ENCODE results near the gene RCBTB2.

RCBTB2 gene

DNA sequence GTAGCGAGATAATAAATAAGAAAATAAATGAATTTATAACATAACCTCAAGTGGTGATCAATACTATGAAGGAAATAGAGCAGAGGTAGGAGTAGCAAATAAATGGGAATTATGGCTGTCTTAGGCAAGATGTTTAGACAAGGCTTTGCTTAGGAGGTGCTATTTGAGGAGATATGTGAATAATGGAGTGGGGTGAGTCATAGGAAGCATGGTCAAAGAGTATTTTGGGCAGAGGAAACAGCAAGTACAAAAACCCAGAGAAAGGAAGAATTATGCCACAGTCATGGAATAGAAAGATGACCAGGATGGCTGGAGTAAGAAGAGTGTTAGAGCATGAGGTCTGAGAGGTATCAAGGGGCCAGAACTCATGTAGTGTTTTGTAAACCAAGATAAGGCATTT lies 86.4 kb downstream of the RCBTB2 start:
- Histone ChIP-seq H4K20me1 (ENCODE audit: insufficient read depth, low read length, poor library complexity, severe bottlenecking) (no peaks in the 10 kb centered on the region), H3F3A (ENCODE audit: low read depth) (peaks cover 8% of the 10 kb centered on the region; the same call in 1 of the 2 replicates), H2AFZ (ENCODE audit: low read length) (no peak overlapping the region), H3K79me2 (ENCODE audit: insufficient read depth, low read length) (peaks cover 29% of the 10 kb centered on the region), H3K9ac (ENCODE audit: low read depth, low read length, poor library complexity, severe bottlenecking) (no peak overlapping the region), H3K9me3 (ENCODE audit: insufficient read depth, low read depth, low read length) (peaks cover 10% of the 10 kb centered on the region; the same call in 1 of the 2 replicates), H3K9me2 (replicated peaks; ENCODE audit: low read depth, low read length) (no peaks in the 10 kb centered on the region), H3K27me3 (ENCODE audit: insufficient read depth, low read length, poor library complexity, severe bottlenecking) (no peaks in the 10 kb centered on the region), H3K36me3 (ENCODE audit: insufficient read depth, low read length) (peaks cover 4% of the 10 kb centered on the region), H3K4me1 (ENCODE audit: insufficient read depth, low read length, poor library complexity, severe bottlenecking) (peaks cover 37% of the 10 kb centered on the region), H3K4me2 (ENCODE audit: low read depth, low read length, poor library complexity, severe bottlenecking) (peak overlapping the region; percentile 34), H3K4me3 (ENCODE audit: low read length, poor library complexity, severe bottlenecking) (no peak overlapping the region)
- TF ChIP-seq, protein P1, sequence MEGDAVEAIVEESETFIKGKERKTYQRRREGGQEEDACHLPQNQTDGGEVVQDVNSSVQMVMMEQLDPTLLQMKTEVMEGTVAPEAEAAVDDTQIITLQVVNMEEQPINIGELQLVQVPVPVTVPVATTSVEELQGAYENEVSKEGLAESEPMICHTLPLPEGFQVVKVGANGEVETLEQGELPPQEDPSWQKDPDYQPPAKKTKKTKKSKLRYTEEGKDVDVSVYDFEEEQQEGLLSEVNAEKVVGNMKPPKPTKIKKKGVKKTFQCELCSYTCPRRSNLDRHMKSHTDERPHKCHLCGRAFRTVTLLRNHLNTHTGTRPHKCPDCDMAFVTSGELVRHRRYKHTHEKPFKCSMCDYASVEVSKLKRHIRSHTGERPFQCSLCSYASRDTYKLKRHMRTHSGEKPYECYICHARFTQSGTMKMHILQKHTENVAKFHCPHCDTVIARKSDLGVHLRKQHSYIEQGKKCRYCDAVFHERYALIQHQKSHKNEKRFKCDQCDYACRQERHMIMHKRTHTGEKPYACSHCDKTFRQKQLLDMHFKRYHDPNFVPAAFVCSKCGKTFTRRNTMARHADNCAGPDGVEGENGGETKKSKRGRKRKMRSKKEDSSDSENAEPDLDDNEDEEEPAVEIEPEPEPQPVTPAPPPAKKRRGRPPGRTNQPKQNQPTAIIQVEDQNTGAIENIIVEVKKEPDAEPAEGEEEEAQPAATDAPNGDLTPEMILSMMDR (conservative IDR thresholded peaks at IDR 0.05; ENCODE audit: low read length): no peak
- TF ChIP-seq EZH2phosphoT487 (IDR thresholded peaks at IDR 0.05; ENCODE audit: borderline replicate concordance): no peak

DNA sequence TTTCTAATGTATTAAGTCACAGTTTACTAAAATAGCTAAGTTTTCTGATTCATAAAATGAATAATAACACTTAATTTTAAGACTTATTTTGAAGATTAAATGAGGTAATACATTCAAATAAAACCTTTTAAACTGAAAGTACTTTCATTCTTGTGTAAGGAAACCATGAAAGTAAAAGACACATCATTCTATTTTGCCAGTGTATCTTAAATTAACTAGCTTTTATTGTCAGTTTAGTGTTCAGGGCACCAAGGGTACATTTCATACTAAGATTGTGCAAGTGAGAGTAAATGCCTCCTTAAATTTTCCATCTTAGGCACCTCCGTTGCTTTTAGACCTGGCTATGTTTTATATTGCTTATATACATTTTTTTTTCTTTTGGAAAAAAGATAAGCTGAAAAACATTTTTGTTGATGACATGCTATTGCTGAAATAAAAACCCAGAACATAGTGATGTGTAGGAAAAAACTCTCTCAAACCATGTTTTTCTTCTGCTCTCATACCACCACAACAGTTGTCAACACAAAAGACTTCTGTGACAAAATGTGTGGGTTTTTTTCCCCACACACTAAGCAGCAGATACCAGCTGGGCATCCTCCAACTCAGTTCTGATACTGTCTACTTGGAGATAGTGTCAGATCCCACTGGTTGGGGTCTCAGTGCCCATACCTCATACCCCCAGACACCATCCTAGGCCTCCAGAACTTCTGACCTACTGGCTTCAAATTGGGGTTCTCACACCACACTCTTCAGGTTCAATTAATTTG lies 89.3 kb downstream of the RCBTB2 start:
- no peaks in the 10 kb centered on the region for H3K9me3 ChIP-seq (ENCODE audit: insufficient read depth, low read depth, low read length)
- peaks cover 33% of the 10 kb centered on the region for H3K4me1 ChIP-seq (ENCODE audit: insufficient read depth, low read length, poor library complexity, severe bottlenecking)
- peaks cover 6% of the 10 kb centered on the region; the same call in 1 of the 2 replicates for H3F3A ChIP-seq (ENCODE audit: low read depth)
- no peaks in the 10 kb centered on the region for H3K9me2 ChIP-seq (replicated peaks; ENCODE audit: low read depth, low read length)
- H3K79me2 ChIP-seq (ENCODE audit: insufficient read depth, low read length): peaks cover 18% of the 10 kb centered on the region; the same call in 1 of the 2 replicates
- H3K27me3 ChIP-seq (ENCODE audit: insufficient read depth, low read length, poor library complexity, severe bottlenecking): no peaks in the 10 kb centered on the region
- H3K36me3 ChIP-seq (ENCODE audit: insufficient read depth, low read length): no peaks in the 10 kb centered on the region
- peak overlapping the region; percentile 29 for H3K4me2 ChIP-seq (ENCODE audit: low read depth, low read length, poor library complexity, severe bottlenecking)
- TF ChIP-seq, protein P1 (conservative IDR thresholded peaks at IDR 0.05; ENCODE audit: low read length): no peak
- TF ChIP-seq EZH2phosphoT487 (IDR thresholded peaks at IDR 0.05; ENCODE audit: borderline replicate concordance): no peak
- no peak overlapping the region for H2AFZ ChIP-seq (ENCODE audit: low read length)
- no peaks in the 10 kb centered on the region for H4K20me1 ChIP-seq (ENCODE audit: insufficient read depth, low read length, poor library complexity, severe bottlenecking)
- H3K9ac ChIP-seq (ENCODE audit: low read depth, low read length, poor library complexity, severe bottlenecking): no peak overlapping the region
- peak overlapping the region; percentile 15 for H3K4me3 ChIP-seq (ENCODE audit: low read length, poor library complexity, severe bottlenecking)

Measured in Loucy (cell line).